Measurements from ENCODE around the gene GSG1L. TPM values are rescaled to one million over a fixed set of nuclear protein-coding genes. Genes with fewer than 3 reads are reported as not detected.
A peak's percentile ranks its signal among the peaks of the same experiment; 100 is the strongest.

Gene GSG1L
- total and polyA plus RNA-seq, 9 of the 15 experiments (the other 6 are each of a cell fraction or from before 2014, with no cell fraction given), result not detected

GRCh38 chr16:27795992-27796614 lies 267.4 kb downstream of the GSG1L start (continued):
- no peak for TF ChIP-seq ELF2 (CRISPR knock-in tag; IDR thresholded peaks at IDR 0.05)
- TF ChIP-seq, protein P1, sequence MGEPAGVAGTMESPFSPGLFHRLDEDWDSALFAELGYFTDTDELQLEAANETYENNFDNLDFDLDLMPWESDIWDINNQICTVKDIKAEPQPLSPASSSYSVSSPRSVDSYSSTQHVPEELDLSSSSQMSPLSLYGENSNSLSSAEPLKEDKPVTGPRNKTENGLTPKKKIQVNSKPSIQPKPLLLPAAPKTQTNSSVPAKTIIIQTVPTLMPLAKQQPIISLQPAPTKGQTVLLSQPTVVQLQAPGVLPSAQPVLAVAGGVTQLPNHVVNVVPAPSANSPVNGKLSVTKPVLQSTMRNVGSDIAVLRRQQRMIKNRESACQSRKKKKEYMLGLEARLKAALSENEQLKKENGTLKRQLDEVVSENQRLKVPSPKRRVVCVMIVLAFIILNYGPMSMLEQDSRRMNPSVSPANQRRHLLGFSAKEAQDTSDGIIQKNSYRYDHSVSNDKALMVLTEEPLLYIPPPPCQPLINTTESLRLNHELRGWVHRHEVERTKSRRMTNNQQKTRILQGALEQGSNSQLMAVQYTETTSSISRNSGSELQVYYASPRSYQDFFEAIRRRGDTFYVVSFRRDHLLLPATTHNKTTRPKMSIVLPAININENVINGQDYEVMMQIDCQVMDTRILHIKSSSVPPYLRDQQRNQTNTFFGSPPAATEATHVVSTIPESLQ (CRISPR knock-in tag; IDR thresholded peaks at IDR 0.05), result 0 out of 2 replicates have a peak, but pooled peaks have one; percentile 67
- TF ChIP-seq, protein P2, sequence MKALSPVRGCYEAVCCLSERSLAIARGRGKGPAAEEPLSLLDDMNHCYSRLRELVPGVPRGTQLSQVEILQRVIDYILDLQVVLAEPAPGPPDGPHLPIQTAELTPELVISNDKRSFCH (CRISPR knock-in tag; IDR thresholded peaks at IDR 0.05), result no peak
- TF ChIP-seq, protein P2 (tag; IDR thresholded peaks at IDR 0.05), result peak; percentile 68; the same call in 1 of the 2 replicates
- no peak for TF ChIP-seq ZNF408 (CRISPR knock-in tag; IDR thresholded peaks at IDR 0.05; ENCODE audit: low read depth)
- peak; percentile 97 for TF ChIP-seq MIER1 (IDR thresholded peaks at IDR 0.05; ENCODE audit: low read depth)
- TF ChIP-seq ZNF584 (CRISPR knock-in tag; IDR thresholded peaks at IDR 0.05; ENCODE audit: low read depth), result 0 out of 2 replicates have a peak, but pooled peaks have one; percentile 29
- TF ChIP-seq PCBP2 (IDR thresholded peaks at IDR 0.05; ENCODE audit: low read depth, low read length, poor library complexity, severe bottlenecking), result no peak
- no peak for TF ChIP-seq CREBBP (IDR thresholded peaks at IDR 0.05; ENCODE audit: low read depth, low read length)
- TF ChIP-seq CREB3 (tag; conservative IDR thresholded peaks at IDR 0.05; ENCODE audit: low read depth), result 0 out of 2 replicates have a peak, but pooled peaks have one; percentile 57
- TF ChIP-seq, protein P3, sequence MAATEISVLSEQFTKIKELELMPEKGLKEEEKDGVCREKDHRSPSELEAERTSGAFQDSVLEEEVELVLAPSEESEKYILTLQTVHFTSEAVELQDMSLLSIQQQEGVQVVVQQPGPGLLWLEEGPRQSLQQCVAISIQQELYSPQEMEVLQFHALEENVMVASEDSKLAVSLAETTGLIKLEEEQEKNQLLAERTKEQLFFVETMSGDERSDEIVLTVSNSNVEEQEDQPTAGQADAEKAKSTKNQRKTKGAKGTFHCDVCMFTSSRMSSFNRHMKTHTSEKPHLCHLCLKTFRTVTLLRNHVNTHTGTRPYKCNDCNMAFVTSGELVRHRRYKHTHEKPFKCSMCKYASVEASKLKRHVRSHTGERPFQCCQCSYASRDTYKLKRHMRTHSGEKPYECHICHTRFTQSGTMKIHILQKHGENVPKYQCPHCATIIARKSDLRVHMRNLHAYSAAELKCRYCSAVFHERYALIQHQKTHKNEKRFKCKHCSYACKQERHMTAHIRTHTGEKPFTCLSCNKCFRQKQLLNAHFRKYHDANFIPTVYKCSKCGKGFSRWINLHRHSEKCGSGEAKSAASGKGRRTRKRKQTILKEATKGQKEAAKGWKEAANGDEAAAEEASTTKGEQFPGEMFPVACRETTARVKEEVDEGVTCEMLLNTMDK (IDR thresholded peaks at IDR 0.05; ENCODE audit: borderline replicate concordance, insufficient read depth, low read depth, low read length, poor library complexity, severe bottlenecking), result no peak
- TF ChIP-seq E2F5 (CRISPR knock-in tag; IDR thresholded peaks at IDR 0.05), result 0 out of 2 replicates have a peak, but pooled peaks have one; percentile 38
- TF ChIP-seq SMARCA4 (IDR thresholded peaks at IDR 0.05), result no peak
- TF ChIP-seq MED1 (CRISPR knock-in tag; IDR thresholded peaks at IDR 0.05; ENCODE audit: borderline replicate concordance), result no peak
- 0 out of 2 replicates have a peak, but pooled peaks have one; percentile 29 for TF ChIP-seq ETV1 (tag; conservative IDR thresholded peaks at IDR 0.05; ENCODE audit: low read depth)
- TF ChIP-seq MITF (IDR thresholded peaks at IDR 0.05), result no peak
- TF ChIP-seq RHOXF2B (CRISPR knock-in tag; conservative IDR thresholded peaks at IDR 0.05), result no peak
- peak; percentile 35 for TF ChIP-seq CXXC5 (CRISPR knock-in tag; IDR thresholded peaks at IDR 0.05)
- TF ChIP-seq SAP30 (IDR thresholded peaks at IDR 0.05; ENCODE audit: borderline replicate concordance, insufficient read depth, low read depth, low read length, poor library complexity, severe bottlenecking), result no peak

Measured in K562 (cell line).